NB4 (cell line): Measurements from ENCODE around the gene CDH4.

Source experiments
- MYC ChIP-seq: IDR thresholded peaks from 2 replicates; pipeline ENCODE4 v1.6.1; 2011; ENCODE audit warnings: low read depth, low read length
- POLR2A ChIP-seq: IDR thresholded peaks from 2 replicates; pipeline ENCODE4 v1.6.1; 2011; ENCODE audit warnings: mild to moderate bottlenecking; ENCODE audit not compliant: insufficient read length; ENCODE audit errors: extremely low read depth
- TF ChIP-seq, protein P1 (sequence below): IDR thresholded peaks from one replicate; pipeline ENCODE4 v1.5.1; 2012; ENCODE audit warnings: low read depth, low read length
- TF ChIP-seq, protein P2 (sequence below): IDR thresholded peaks from 2 replicates; pipeline ENCODE4 v1.6.1; 2011; ENCODE audit warnings: low read depth, low read length

DNA sequence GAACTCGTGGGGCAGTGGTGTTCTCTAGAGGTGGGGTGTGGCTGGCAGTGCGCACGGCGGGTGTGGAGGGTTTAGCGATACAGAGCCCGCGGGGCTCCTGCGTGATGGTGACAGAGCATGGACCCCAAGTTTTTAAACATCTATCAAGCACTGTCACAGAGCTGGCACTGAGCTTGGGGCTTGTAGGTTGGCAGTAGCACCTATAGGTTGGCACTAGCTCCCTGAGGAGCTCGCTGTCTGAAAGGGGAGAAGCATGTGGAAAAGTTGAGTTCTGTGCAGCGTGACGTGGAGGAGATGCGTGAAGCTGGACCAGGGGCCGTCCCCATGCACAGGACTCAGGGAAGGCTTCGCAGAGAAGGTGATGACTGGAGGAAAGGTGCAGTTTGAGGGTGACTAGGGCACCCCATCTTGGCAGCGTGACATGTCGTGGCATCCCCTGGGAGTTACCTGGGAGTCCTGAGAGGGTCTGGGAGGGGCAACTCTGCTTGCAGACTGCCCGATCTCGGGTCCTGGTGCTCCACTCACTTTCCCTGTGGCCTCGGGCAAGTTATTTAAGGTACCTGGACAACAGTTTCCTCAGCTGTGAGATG is 122.0 kb downstream of the CDH4 start:
- TF ChIP-seq, protein P1, sequence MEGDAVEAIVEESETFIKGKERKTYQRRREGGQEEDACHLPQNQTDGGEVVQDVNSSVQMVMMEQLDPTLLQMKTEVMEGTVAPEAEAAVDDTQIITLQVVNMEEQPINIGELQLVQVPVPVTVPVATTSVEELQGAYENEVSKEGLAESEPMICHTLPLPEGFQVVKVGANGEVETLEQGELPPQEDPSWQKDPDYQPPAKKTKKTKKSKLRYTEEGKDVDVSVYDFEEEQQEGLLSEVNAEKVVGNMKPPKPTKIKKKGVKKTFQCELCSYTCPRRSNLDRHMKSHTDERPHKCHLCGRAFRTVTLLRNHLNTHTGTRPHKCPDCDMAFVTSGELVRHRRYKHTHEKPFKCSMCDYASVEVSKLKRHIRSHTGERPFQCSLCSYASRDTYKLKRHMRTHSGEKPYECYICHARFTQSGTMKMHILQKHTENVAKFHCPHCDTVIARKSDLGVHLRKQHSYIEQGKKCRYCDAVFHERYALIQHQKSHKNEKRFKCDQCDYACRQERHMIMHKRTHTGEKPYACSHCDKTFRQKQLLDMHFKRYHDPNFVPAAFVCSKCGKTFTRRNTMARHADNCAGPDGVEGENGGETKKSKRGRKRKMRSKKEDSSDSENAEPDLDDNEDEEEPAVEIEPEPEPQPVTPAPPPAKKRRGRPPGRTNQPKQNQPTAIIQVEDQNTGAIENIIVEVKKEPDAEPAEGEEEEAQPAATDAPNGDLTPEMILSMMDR: no peak
- TF ChIP-seq MYC (no peak), POLR2A (no peak)
- TF ChIP-seq, protein P2, sequence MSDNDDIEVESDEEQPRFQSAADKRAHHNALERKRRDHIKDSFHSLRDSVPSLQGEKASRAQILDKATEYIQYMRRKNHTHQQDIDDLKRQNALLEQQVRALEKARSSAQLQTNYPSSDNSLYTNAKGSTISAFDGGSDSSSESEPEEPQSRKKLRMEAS: no peak
